HG03342 (cell line): Measurements from ENCODE around the gene CT45A9.
"Not testable (repeated sequence)": the region's sequence is repeated elsewhere in the genome, so short reads cannot be mapped to it uniquely, and the experiment has no call there.

Source experiments
- ATAC-seq: cut with Tn5 transposase; IDR thresholded peaks from one replicate; pipeline ENCODE4 v1.9.1; 2021; ENCODE audit warnings: mild to moderate bottlenecking, moderate library complexity; ENCODE audit not compliant: unreplicated experiment

The CT45A9 gene, protein sequence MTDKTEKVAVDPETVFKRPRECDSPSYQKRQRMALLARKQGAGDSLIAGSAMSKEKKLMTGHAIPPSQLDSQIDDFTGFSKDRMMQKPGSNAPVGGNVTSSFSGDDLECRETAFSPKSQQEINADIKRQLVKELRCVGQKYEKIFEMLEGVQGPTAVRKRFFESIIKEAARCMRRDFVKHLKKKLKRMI

GRCh38 chrX:135871712-135872111 is at the start of gene CT45A9:
Gene CT45A9 (minus strand): TSS chrX:135871812. CDS start chrX:135868061, 3,751 bp downstream.
- ATAC-seq: not testable (repeated sequence)

DNA sequence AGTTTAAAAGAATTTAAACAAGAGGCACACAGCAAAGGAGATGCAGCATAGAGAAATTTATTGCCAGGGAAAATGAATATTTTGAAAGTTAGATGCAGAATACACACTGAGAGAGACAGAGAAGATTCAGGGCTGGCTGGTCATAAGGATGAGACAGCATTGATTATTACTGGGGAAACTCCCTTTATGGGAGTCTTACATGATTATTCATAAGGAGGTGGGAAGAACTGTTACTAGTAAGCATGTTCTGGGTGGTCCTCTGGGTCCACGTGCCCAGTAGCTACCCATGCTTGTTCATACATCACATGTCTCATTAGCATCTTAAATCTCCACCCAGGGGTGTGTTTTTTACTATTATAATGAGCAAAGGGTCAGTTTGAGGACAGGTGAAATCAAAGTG is 48.9 kb upstream of the CT45A9 start:
- ATAC-seq: not testable (repeated sequence)

DNA sequence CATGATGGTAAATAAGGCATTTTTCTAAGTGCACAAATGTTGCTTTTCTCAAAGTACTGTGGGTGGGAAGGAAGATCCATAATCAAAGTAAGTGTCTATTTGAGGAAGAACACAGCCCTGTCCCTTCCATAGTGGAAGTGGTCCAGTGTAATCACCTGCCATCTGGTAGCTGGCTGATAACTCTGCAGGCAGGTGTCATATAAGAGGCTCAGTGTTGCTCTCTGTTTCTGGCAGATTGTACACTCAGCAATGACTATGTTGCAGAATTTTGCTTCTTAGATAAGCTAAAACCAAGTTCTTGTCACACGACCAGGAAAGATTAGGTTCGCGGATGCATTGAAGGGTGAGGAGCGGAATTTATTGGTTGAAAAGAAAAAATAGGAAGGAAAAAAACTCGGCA is 42.8 kb upstream of the CT45A9 start:
- no peak for ATAC-seq

DNA sequence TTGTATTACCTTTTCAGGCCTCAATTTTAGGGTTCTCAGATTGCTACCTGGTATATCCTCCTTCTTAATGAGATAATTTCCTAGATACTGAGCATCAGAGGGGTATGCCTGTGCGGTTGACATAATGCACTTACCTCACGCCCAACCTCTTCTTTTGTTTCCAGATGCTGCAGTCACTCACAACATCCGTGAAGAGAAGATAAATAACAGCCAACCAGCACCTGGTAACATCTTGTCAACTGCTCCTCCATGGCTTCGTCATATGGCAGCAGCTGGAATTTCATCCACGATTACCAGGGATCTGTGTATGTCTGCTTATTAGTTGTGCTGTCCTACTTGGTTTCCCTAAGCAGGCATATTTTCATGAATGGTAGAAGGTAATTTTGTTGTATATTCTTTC is 38.6 kb upstream of the CT45A9 start:
- ATAC-seq: no peak

DNA sequence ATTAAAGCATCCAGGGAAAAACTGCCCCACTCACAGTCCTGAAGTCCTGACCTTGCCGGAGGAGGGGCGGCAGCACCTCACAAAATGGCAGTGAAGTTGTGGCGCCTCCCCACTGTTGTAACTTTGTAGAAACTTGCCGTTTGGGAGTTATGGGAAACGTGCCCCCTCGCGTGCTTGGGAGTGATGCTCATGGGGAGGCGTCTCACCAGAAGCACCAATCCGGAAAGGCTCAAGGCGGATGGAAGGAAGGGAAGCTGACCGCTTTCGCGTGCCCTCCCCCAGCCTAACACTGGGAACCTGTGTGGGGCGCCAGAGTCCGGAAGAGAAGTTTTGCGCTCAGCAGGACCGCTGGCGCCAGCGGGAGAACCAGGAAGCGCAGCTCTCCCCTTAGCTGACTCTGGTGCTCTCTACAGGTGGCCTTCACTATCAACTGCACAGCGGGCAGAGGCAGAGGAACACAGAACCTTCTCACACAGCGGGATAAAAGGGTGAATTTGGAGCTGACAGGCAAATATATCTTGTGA is 21.7 kb upstream of the CT45A9 start, which contains the start of the genes CT45A10 and SAGE1:
Gene CT45A10, minus strand, starts transcription at position 151 of the 524 bp plus-strand sequence. CDS start 8,100 bp downstream, outside the sequence.
Gene SAGE1, plus strand, starts transcription at position 423 of the 524 bp plus-strand sequence. CDS start 2,527 bp downstream, outside the sequence.
- ATAC-seq: no peak

- ATAC-seq: no peak
Measured at GRCh38 chrX:135892781-135893180, 21.2 kb upstream of the CT45A9 start.

DNA sequence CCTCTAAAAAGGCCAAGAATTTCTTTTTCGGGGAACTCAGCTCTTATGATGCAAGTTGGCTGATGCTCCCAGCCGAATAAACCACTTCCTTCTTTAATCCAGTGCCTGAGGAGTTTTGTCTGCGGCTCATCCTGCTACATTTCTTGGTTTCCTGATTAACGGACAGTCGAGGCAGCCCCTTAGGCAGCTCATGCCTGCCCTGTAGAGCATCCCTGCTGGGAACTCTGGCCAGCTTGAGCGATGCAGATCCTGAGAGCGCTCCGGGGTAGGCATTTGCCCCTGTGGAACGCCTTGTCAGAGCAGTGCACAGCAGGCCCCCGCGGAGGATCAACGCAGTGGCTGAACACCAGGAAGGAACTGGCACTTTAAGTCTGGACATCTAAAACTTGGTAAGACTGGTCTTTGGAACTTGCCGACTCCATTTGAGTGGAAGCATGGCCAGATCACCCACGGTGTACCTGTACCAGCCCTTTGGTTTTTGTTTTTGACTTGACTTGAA is 18.5 kb upstream of the CT45A9 start:
- ATAC-seq: no peak

GRCh38 chrX:135888976-135889375 is 17.4 kb upstream of the CT45A9 start:
- ATAC-seq: not testable (repeated sequence)

DNA sequence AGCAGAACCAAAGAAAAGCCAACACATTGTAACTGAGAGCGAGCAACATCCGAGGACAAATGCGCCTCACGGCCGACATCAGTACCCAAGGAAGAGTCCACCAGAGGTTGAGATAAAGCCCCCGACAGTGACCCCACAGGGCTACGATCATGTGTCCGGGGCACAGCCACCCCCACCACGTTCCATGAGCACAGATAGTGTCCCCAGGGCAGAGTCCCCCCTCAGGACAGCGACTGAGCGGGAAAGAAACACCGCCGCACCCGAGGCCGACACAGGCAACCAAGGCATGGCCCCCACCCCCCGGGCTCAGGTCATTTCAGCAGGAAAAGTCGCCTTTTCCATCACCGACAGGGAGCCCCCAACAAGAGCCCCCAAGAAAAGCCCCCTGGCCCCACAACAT is 16.6 kb upstream of the CT45A9 start:
- not testable (repeated sequence) for ATAC-seq

DNA sequence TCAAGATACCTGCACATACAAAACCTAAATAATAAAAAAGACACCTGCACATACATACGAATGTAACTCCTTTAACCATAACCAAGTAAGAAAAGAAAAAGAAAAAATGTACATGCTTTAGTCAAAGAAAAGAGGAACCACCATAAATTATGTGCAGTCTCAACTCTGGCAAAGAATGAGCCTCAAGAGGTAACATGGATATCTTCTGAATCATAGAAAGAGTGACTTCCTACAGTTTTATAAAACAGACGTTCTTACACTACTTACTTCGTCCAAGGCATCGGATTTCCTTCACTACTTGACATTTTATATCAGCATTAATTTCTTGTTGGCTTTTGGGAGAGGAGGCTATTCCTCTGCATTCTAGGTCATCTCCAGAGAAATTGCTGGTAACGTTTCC is 11.1 kb upstream of the CT45A9 start:
- not testable (repeated sequence) for ATAC-seq

DNA sequence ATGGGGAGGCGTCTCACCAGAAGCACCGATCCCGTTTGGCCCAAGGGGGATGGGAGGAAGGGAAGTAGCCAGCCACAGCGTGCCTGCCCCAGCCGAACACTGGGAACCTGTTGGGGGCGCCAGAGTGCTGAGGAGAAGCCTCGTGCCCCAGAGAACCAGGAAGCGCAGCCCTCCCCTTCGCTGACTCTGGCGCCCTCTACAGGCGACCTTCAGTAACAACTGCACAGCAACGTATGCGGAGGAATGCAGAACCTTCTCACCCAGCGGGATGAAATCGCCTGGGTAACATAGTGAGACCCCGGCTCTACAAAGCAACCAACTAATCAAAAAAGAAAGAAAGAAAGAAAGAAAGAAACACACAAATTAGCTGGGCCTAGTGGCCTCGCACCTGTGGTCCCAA is 17.2 kb downstream of the CT45A9 start, which contains the start of gene CT45A8:
Gene CT45A8, minus strand, starts transcription at position 101 of the 400 bp plus-strand sequence. CDS start 3,755 bp downstream, outside the sequence.
- ATAC-seq: not testable (repeated sequence)

- ATAC-seq: not testable (repeated sequence)
Measured at GRCh38 chrX:135837180-135837579, 34.4 kb downstream of the CT45A9 start, which contains the start of gene CT45A7. Gene CT45A7 (minus strand): TSS chrX:135837280. CDS start chrX:135833533, 3,747 bp downstream.

GRCh38 chrX:135819912-135820311 is 51.7 kb downstream of the CT45A9 start, which contains the start of gene CT45A2:
Gene CT45A2 (minus strand): TSS chrX:135820012. CDS start chrX:135816265, 3,747 bp downstream.
- not testable (repeated sequence) for ATAC-seq
